Stimulated activated naive CD8-positive, alpha-beta T cell treated with anti-CD3 and anti-CD28 coated beads, Interleukin-15, amount 100 ng/mL, for 72 hours (primary cell): Measurements from ENCODE around the gene KCNG2.
"Not testable (repeated sequence)": the region's sequence is repeated elsewhere in the genome, so short reads cannot be mapped to it uniquely, and the experiment has no call there.

Experiments
- ATAC-seq: fragments of 150-1000 bp; cut with Tn5 transposase; 2 replicates; pipeline ENCODE4 v1.10.0; 2021; ENCODE audit warnings: mild to moderate bottlenecking, moderate library complexity
- DNase-seq, 2 donors: peaks; one replicate each; pipeline ENCODE4 v3.0.0; 2021 to 2022
- H3K27ac Mint-ChIP-seq, 2 donors: one replicate each; pipeline ENCODE4 v1.8.0; 2022; ENCODE audit warnings: mild to moderate bottlenecking in 2 of 2, mixed read lengths in 2 of 2, moderate library complexity in 2 of 2
- H3K27me3 Mint-ChIP-seq: one replicate; pipeline ENCODE4 v1.8.0; 2022; ENCODE audit warnings: mixed read lengths
- H3K4me1 Mint-ChIP-seq: one replicate; pipeline ENCODE4 v1.8.0; 2022; ENCODE audit warnings: mild to moderate bottlenecking, mixed read lengths
- H3K4me3 Mint-ChIP-seq, 2 donors: one replicate each; pipeline ENCODE4 v1.8.0; 2022; ENCODE audit warnings: mild to moderate bottlenecking in 2 of 2, mixed read lengths in 2 of 2, moderate library complexity in 1 of 2
- H3K9me3 Mint-ChIP-seq, 2 donors: one replicate each; pipeline ENCODE4 v1.8.0; 2022; ENCODE audit warnings: mixed read lengths in 2 of 2

KCNG2 gene, protein sequence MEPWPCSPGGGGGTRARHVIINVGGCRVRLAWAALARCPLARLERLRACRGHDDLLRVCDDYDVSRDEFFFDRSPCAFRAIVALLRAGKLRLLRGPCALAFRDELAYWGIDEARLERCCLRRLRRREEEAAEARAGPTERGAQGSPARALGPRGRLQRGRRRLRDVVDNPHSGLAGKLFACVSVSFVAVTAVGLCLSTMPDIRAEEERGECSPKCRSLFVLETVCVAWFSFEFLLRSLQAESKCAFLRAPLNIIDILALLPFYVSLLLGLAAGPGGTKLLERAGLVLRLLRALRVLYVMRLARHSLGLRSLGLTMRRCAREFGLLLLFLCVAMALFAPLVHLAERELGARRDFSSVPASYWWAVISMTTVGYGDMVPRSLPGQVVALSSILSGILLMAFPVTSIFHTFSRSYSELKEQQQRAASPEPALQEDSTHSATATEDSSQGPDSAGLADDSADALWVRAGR

DNA sequence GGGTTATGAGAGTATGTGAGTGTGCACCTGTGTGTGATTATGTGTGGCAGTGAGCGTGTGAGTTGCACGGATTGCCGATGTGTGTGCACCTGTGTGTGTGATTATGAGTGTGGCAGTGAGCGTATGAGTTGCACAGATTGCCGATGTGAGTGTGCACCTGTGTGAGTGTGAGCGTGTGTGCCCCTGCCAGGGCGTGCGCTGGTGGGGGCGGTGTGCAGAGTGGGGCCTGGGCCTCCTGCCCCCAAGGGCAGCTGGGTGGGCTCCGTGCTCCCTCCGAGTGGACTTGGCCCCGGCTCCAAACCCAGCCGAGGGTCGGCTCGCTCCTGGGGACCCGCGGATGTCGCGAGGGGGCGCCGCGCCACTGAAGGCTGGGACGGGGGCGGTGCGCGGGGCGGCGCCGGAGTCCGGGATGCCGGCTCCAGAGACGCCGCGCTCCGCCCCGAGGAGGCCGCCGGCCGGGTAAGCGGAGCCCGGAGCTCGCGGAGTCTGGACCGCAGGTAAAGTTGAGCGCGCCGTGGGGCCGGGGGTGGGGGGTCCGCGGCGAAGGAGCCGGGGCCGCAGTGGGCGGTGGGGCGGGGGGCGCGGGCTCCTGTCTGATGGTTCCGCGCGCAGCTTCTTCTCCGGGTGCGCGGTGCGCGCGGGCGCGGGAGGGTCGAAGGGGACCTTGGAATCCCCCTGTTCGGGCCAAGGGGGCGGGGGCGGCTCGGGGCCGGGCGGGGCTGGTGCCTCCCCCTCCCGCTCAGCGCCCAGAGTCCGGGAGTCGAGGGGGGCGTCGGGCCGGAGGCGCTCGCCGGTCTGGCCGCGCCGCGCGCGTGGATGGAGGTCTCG lies at the start of gene KCNG2:
KCNG2 (plus strand) TSS at position 421 of the 828 bp plus-strand sequence. CDS start 65,730 bp downstream, outside the sequence.
- no peak within 1 kb of the TSS for H3K27ac Mint-ChIP-seq
- peaks cover 19% of the 10 kb centered on the region for H3K4me1 Mint-ChIP-seq

DNA sequence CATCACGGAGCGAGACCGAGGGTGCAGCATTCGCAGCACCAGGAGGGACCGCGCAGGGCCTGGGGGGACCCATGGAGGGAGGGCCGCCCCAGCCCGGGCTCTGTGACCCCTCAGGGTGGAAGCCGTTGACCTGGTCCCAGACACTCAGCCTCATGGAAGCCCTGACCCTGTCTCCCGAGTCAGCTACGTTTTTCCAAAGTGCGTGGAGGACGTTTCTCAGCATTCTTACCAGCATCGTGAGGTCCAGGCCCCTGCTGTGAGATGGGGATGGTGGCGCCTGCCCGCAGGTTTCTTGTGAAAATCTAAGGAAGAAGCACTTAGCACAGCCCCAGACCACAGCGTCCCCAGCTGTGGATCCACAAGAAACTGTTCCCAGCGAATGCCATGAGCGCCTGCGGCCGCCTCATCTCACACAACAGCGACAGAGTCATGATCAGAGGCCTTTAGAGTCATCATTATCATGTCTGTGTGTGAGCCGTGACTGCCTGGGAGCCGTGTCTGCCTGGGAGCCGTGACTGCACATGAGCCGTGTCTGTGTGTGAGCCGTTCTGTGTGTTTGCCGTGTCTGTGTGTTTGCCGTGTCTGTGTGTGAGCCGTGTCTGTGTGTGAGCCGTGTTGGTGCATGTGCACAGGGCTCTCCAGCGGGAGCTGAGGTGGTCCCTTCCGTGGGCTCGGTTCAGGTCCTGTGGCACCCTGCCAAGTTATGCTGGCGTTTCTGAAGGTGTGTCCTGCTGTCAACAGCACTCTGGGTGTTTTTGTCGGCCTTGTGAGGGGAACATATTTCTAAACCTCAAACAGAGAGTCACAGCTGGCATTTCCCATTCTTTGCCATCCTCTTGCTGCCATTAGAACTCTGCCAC lies 49.2 kb upstream of the KCNG2 start:
- H3K4me3 Mint-ChIP-seq: no peak overlapping the region
- H3K4me1 Mint-ChIP-seq: no peaks in the 10 kb centered on the region
- DNase-seq (no peak), ATAC-seq (no peak)
- H3K27ac Mint-ChIP-seq: no peak overlapping the region
- H3K9me3 Mint-ChIP-seq: peaks cover 0 to 12% of the 10 kb centered on the region in 2 donors
- H3K27me3 Mint-ChIP-seq: no peaks in the 10 kb centered on the region

More for the DNA sequence above, at the start of gene KCNG2:
- Mint-ChIP-seq H3K4me3 (peak within 1 kb of the TSS; percentile 56 to 79), H3K27me3 (peaks cover 61% of the 10 kb centered on the region), H3K9me3 (no peaks in the 10 kb centered on the region)
- peak in 1 of 2 donors; percentile 25 for DNase-seq
- ATAC-seq: peak; percentile 69

DNA sequence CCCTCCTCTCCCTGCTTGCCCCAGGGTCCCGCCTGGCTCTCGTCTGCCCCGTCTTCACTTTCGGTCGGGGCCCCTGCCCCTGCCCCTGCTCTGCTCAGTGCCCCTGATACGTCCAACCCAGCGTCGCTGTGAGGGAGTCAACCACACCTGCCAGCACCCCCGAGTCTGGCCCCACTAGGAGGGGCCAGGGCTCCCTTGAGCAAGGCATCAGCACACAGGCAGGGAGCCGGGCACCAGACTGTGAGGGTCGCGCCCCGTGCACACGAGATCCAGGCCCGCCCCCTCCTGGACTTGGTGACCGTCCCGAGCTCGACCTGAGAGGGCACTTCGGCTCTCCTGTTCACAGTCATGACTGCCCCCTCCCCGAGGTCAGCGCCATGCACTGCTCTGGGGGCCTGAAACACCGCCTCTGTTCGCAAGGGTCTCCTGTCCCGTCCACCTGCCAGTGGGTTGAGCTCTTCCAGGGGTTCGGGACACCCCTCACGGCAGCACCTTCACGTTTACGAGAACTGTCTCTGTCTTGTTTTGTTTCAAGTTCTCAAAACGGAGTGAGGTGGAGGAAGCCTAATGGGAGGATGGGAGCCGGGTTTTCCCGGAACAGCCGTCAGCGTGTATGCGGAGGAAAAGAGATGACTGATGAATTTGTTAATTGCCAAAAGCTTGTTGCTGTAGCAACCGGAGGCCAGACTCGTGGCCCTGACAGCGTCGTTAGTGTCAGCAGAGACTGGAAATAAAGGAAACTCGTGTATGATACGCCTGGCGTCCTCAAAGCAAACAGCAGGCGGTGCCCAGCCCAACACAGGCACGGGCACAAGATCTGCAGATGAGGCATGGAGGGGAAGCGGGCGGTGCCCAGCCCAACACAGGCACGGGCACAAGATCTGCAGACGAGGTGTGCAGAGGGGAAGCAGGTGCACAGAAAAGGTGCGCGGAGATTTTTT lies 48.2 kb upstream of the KCNG2 start:
- DNase-seq (no peak), ATAC-seq (no peak)
- no peak overlapping the region for H3K4me3 Mint-ChIP-seq
- no peak overlapping the region for H3K27ac Mint-ChIP-seq
- no peaks in the 10 kb centered on the region for H3K27me3 Mint-ChIP-seq
- no peaks in the 10 kb centered on the region for H3K4me1 Mint-ChIP-seq
- H3K9me3 Mint-ChIP-seq: peaks cover 0 to 5% of the 10 kb centered on the region in 2 donors

DNA sequence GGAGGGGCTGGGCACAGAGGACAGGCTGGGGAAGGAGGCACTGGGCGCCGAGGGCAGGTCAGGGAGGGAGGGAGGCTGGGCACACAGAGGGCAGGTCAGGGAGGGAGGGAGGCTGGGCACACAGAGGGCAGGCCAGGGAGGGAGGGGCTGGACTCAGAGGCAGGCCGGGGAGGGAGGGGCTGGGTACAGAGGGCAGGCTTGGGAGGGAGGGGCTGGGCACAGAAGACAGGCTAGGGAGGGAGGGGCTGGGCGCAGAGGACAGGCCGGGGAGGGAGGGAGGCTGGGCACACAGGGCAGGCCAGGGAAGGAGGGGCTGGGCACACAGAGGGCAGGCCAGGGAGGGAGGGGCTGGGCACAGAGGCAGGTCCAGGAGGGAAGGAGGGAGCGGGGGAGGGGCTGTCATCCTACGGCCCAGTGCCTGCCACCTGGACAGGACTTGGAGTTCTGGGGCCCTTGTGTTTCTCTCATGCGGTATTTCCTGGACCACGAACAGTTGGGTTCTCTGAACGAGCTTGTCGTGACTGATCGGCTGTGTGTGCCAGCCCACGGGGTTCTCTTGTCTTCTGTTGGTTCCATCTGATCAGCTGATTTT lies 46.7 kb upstream of the KCNG2 start:
- H3K9me3 Mint-ChIP-seq: no peaks in the 10 kb centered on the region
- no peaks in the 10 kb centered on the region for H3K27me3 Mint-ChIP-seq
- no peaks in the 10 kb centered on the region for H3K4me1 Mint-ChIP-seq
- no peak overlapping the region for H3K4me3 Mint-ChIP-seq
- peak overlapping the region in 1 of 2 donors; percentile 5 for H3K27ac Mint-ChIP-seq
- ATAC-seq: peak; percentile 48
- DNase-seq: no peak

DNA sequence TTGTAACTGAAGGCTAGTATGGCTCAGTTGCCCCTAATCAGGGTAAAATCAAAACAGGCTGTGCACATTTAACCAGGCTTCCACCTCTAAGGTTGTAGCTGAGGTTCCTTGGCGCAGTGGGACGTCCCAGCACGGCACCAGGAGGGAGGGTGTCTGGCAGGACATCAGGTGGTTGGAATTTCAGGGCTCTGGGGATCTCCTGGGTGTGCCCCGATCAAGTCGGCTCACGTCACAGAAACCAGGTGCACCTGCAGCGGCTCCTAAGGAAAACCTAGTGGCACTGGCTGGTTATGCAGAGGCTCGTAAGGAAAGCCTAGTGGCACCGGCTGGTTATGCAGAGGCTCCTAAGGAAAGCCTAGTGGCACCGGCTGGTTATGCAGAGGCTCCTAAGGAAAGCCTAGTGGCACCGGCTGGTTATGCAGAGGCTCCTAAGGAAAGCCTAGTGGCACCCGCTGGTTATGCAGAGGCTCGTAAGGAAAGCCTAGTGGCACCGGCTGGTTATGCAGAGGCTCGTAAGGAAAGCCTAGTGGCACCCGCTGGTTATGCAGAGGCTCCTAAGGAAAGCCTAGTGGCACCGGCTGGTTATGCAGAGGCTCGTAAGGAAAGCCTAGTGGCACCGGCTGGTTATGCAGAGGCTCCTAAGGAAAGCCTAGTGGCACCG lies 45.7 kb upstream of the KCNG2 start:
- H3K4me3 Mint-ChIP-seq, H3K4me1 Mint-ChIP-seq, DNase-seq, H3K9me3 Mint-ChIP-seq, H3K27me3 Mint-ChIP-seq, ATAC-seq: not testable (repeated sequence)
- H3K27ac Mint-ChIP-seq: peak overlapping the region in 1 of 2 donors; percentile 27

DNA sequence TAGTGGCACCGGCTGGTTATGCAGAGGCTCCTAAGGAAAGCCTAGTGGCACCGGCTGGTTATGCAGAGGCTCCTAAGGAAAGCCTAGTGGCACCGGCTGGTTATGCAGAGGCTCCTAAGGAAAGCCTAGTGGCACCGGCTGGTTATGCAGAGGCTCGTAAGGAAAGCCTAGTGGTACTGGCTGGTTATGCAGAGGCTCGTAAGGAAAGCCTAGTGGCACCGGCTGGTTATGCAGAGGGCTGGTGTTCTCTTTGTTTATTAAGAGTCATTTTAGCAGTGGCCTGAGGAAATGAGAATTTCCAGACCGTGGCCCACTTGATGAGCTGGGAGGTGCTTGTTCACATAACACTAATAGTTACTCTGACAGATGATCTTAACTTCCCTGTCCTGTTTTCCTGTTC lies 44.8 kb upstream of the KCNG2 start:
- H3K27me3 Mint-ChIP-seq, H3K4me1 Mint-ChIP-seq, H3K27ac Mint-ChIP-seq, ATAC-seq, H3K9me3 Mint-ChIP-seq, DNase-seq, H3K4me3 Mint-ChIP-seq: not testable (repeated sequence)

DNA sequence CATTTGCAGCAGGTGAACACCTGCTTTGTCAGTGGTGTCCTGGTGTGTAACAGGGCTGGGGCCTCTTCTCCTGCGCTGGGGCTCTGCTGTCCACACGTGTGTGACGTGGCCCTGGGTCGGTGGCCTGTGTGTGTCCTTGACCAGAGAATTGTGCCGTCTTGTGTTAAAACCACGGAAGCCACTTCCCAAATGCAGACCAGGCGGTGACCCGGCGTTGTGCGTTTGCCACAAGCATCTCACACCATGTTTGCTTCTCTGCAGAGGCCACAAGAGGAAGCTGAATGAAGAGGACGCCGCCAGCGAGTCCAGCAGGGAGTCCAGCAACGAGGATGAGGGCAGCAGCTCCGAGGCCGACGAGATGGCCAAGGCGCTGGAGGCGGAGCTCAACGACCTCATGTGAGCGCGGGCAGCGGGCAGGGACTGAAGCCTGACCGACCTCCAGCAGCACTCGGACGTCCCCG lies 44.3 kb upstream of the KCNG2 start:
- H3K4me1 Mint-ChIP-seq: no peaks in the 10 kb centered on the region

DNA sequence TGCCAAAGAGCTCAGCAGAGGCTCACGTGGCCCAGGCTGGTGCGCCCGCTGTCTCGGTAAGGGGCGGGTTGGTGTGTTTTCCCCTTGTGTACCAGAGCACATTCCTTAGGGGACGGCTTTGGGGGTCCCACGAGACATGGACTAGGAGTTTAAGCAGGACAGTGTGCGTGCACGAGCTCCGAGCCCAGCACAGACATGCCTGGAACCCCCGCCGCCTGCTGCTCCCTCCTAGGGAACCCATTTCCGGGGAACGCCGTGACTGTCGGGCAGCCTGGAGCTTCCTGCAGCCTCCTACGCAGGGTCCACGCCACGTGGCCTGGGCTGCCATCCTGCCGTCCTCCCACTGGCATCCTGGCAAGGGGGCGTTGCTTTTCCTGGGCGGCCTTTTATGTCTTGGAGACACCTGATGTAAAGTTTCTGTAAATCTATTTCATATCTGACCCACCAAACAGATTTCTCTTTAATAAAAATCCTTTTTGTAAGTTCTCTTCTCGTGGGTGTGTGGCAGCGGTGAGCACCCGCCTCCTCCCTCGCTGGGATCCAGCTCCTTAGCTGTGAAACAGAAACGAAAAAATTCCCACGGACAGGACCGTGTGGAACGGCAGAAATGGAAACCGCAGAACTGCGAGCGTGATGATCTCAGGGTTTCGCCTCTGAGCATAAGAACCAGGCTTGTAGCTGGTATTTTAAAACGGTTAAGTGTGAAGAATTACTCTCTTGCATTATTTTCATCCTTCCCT lies 43.5 kb upstream of the KCNG2 start:
- H3K27ac Mint-ChIP-seq: no peak overlapping the region
- no peak for DNase-seq
- ATAC-seq: no peak

More for the DNA sequence above, 44.3 kb upstream of the KCNG2 start:
- DNase-seq (no peak), ATAC-seq (no peak)
- Mint-ChIP-seq H3K9me3 (peaks cover 8 to 11% of the 10 kb centered on the region in 2 donors), H3K27me3 (no peaks in the 10 kb centered on the region), H3K4me3 (no peak overlapping the region), H3K27ac (no peak overlapping the region)

DNA sequence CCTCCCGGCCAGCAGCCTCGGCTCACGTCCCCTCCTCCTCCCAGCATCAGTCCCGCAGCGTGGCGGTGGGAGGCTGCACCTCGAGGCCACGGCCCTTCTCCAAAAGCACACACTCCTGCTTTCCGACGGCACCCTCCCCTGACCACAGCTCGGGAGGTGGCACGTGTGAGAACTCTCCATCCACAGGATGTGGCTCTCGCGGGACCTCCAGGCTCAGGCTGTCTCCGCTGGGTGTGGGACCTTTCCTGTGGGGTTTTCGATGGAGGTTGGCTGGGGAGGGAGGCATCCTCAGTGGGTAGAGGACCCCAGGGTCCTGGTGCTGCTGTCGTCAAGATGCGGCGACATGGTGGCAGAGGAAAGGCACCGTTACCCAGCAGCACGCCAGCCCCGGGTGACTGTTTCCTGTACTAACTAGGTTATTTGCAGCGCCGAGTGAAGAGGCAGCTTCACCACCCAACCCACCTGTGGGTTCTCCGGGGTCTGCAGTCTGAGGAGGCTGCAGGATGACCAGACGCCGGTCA lies 42.8 kb upstream of the KCNG2 start:
- DNase-seq: no peak
- Mint-ChIP-seq H3K4me1 (no peaks in the 10 kb centered on the region), H3K4me3 (no peak overlapping the region), H3K27ac (peak overlapping the region in 1 of 2 donors; percentile 77), H3K27me3 (no peaks in the 10 kb centered on the region), H3K9me3 (peaks cover 13 to 22% of the 10 kb centered on the region in 2 donors)
- ATAC-seq: no peak

More for the DNA sequence above, 43.5 kb upstream of the KCNG2 start:
- Mint-ChIP-seq H3K4me1 (no peaks in the 10 kb centered on the region), H3K9me3 (peaks cover 13 to 16% of the 10 kb centered on the region in 2 donors), H3K27me3 (no peaks in the 10 kb centered on the region), H3K4me3 (no peak overlapping the region)

DNA sequence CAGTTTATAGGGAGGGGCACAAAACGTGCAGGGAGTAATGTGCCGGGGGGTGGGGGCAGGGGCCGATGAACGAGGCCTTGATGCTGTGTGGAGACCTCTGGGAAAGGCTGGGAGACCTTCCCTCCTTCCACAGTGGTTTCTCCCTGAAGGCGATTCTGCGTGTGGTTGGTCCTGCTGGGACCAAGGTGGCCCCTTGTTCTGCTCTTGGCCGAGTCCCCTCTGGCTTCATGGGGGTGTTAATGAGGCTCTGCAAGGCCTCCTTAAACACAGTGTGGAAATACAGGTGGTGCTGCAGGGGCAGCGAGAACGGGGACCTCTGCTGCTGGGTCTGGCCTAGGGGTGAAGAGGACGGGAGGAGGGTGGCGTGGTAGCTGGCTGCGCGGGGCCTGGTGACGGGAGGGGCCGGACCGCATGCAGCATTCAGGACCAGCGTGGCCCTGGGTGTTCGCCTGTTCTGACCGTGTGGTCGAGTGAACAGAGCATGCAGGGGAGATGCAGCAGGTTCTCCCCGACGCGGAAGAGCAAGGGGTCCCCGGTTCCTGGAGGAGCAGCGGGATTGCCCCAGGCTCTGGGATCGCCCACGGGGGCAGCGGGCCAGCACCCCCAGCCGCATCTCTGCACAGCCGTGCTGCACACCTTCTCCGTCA lies 42.1 kb upstream of the KCNG2 start:
- H3K27me3 Mint-ChIP-seq: no peaks in the 10 kb centered on the region
- no peaks in the 10 kb centered on the region for H3K4me1 Mint-ChIP-seq
- H3K4me3 Mint-ChIP-seq: no peak overlapping the region
- ATAC-seq: peak; percentile 28
- peak overlapping the region in 1 of 2 donors; percentile 77 for H3K27ac Mint-ChIP-seq
- no peak for DNase-seq
- peaks cover 13 to 22% of the 10 kb centered on the region in 2 donors for H3K9me3 Mint-ChIP-seq

DNA sequence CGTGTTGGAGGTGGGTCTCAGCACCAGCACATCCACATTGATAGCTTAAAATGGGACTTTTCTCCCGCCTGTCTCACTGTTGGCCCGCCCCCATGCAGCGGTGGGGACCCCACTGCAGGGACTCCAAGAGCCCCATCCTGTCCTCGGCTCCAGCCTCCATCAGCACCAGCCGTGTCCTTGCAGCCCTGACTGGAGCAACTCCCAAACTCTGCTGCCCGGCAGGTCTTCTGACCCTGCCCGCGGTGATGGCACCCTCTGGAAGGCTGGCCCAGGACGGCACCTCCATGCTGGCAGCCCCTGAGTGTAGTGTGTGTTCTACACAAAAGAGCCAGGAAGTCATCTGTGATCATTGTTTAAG lies 41.6 kb upstream of the KCNG2 start:
- H3K27me3 Mint-ChIP-seq: no peaks in the 10 kb centered on the region

DNA sequence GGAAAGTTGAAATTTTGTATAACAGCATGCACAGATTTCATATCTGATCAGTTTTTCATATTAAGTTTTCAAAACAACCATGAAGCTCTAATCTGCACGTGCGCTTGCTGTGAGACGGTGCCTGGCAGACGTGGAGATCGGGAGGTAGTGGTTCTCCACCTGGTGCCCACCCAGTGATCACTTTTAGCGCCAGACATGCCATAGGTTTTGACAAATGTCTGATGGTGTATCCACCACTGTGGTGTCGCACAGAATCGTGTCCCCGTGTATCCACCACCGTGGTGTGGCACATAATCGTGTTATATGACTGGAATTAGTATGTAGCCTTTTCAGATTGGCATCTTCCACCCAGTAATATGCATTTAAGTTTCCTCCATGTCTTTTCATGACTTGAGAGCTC lies 40.9 kb upstream of the KCNG2 start:
- Mint-ChIP-seq H3K9me3 (peaks cover 21 to 22% of the 10 kb centered on the region in 2 donors), H3K4me1 (no peaks in the 10 kb centered on the region), H3K27me3 (no peaks in the 10 kb centered on the region), H3K27ac (no peak overlapping the region), H3K4me3 (no peak overlapping the region)
- DNase-seq (no peak), ATAC-seq (no peak)

More for the DNA sequence above, 41.6 kb upstream of the KCNG2 start:
- DNase-seq (no peak), ATAC-seq (peak; percentile 12)
- Mint-ChIP-seq H3K9me3 (peaks cover 16 to 22% of the 10 kb centered on the region in 2 donors), H3K4me3 (peak overlapping the region in 1 of 2 donors; percentile 8), H3K27ac (peak overlapping the region in 1 of 2 donors; percentile 48), H3K4me1 (no peaks in the 10 kb centered on the region)
